ENCODE results near the gene PDGFRB. TPM values are rescaled to one million over a fixed set of nuclear protein-coding genes. Genes with fewer than 3 reads are reported as not detected.

PDGFRB gene
- total RNA-seq, 1 experiment from 2014 or later = 0.34 TPM

DNA sequence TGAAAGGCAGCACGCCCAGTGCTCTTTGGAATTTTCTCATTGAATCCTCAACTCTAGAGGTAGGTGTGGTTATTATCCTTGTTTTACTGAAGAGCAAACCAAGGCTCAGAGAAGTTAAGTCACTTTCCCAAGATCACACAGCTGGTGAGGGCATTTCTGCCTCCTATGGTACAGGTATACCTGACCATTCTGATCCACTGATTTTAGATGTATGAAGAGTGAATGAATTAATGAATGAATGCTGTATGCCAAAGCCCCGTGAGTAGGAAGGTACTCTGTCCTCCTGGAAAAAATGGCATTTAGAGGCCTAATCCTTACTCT is 51.1 kb downstream of the PDGFRB start (continued):
- TF ChIP-seq, protein P1, sequence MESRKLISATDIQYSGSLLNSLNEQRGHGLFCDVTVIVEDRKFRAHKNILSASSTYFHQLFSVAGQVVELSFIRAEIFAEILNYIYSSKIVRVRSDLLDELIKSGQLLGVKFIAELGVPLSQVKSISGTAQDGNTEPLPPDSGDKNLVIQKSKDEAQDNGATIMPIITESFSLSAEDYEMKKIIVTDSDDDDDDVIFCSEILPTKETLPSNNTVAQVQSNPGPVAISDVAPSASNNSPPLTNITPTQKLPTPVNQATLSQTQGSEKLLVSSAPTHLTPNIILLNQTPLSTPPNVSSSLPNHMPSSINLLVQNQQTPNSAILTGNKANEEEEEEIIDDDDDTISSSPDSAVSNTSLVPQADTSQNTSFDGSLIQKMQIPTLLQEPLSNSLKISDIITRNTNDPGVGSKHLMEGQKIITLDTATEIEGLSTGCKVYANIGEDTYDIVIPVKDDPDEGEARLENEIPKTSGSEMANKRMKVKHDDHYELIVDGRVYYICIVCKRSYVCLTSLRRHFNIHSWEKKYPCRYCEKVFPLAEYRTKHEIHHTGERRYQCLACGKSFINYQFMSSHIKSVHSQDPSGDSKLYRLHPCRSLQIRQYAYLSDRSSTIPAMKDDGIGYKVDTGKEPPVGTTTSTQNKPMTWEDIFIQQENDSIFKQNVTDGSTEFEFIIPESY (IDR thresholded peaks at IDR 0.05; ENCODE audit: extremely low read depth, insufficient replicate concordance, low read length) = no peak
- TF ChIP-seq ZFX (IDR thresholded peaks at IDR 0.05) = no peak

GRCh38 chr5:150103678-150104549 is 51.7 kb downstream of the PDGFRB start:
- H4K20me1 ChIP-seq (ENCODE audit: insufficient read depth) = no peaks in the 10 kb centered on the region
- DNase-seq (ENCODE audit: low read depth, low spot score) (no peak), ATAC-seq (no peak)
- H3K4me2 ChIP-seq (ENCODE audit: low read length) = no peak overlapping the region
- no peak overlapping the region for H3K9ac ChIP-seq (ENCODE audit: low read length)
- H2AFZ ChIP-seq (ENCODE audit: low read depth, low read length, poor library complexity, severe bottlenecking) = no peak overlapping the region
- H3K27ac ChIP-seq (ENCODE audit: low read depth, low read length) = no peak overlapping the region
- TF ChIP-seq CEBPB (IDR thresholded peaks at IDR 0.05; ENCODE audit: low read depth) (no peak), REST (IDR thresholded peaks at IDR 0.05; ENCODE audit: low read depth) (no peak), SP1 (IDR thresholded peaks at IDR 0.05; ENCODE audit: low read depth) (no peak), YY1 (IDR thresholded peaks at IDR 0.05; ENCODE audit: extremely low read depth, insufficient replicate concordance, low read depth, low read length) (no peak)
- no peak overlapping the region for H3K4me3 ChIP-seq (replicated peaks in 1 of 2; ENCODE audit: low read depth in 1 of 2, low read length in 2 of 2)
- intact Hi-C loops (cut with micrococcal nuclease) = no loop called here
- no peaks in the 10 kb centered on the region for H3K9me2 ChIP-seq (ENCODE audit: insufficient read depth)
- no peaks in the 10 kb centered on the region for H3K36me3 ChIP-seq (ENCODE audit: control insufficient read depth in 1 of 2, insufficient read depth in 2 of 2, low read length in 2 of 2)
- BruUV-seq (replicated peaks) = no TSS peak
- ChIA-PET RAD21 (ENCODE audit: low non-redundant PET in 1 of 2, low total read pairs in 2 of 2, uncharacterized antibody in 2 of 2, unreplicated experiment in 2 of 2) (no interaction called here), CTCF (no interaction called here), POLR2A (no interaction called here)
- no peaks in the 10 kb centered on the region for H3K9me3 ChIP-seq (ENCODE audit: control insufficient read depth in 1 of 2, insufficient read depth in 1 of 2, low read depth in 1 of 2, low read length in 2 of 2)
- no peaks in the 10 kb centered on the region for H3K79me2 ChIP-seq (ENCODE audit: insufficient read depth, low read length)
- no peaks in the 10 kb centered on the region; a peak in 1 of 4 replicates for H3K4me1 ChIP-seq (ENCODE audit: control insufficient read depth in 1 of 2, insufficient read depth in 2 of 2, low read length in 2 of 2)
- no peaks in the 10 kb centered on the region for H3K27me3 ChIP-seq (ENCODE audit: insufficient read depth, low read length)

Measured in HCT116 (cell line).